Uterus (tissue), 4 donors: Measurements from ENCODE around the gene ACSF2. TPM values are rescaled to one million over a fixed set of nuclear protein-coding genes. Genes with fewer than 3 reads are reported as not detected.

Experiments
- DNase-seq, 2 donors: peaks; one replicate each; pipeline ENCODE4 v3.0.0-alpha.2; 2019 to 2020
- H3K27ac ChIP-seq, 2 donors: fragments of 200-600 bp; sonication (generic); 1 replicate in 1 of 2; 2 replicates in 1 of 2; pipeline ENCODE4 v1.5.1; 2016 to 2018
- H3K27me3 ChIP-seq, 2 donors: fragments of 200-600 bp; sonication (generic); one replicate each; pipeline ENCODE4 v1.5.1; 2018 to 2019; ENCODE audit warnings: control low read depth in 1 of 2
- H3K36me3 ChIP-seq, 2 donors: fragments of 200-600 bp; sonication (generic); one replicate each; pipeline ENCODE4 v1.5.1; 2019; ENCODE audit warnings: control low read depth in 1 of 2
- H3K4me1 ChIP-seq, 2 donors: fragments of 200-600 bp; sonication (generic); one replicate each; pipeline ENCODE4 v1.5.1; 2018 to 2019; ENCODE audit warnings: control low read depth in 1 of 2
- H3K4me3 ChIP-seq, 2 donors: fragments of 200-600 bp; sonication (generic); 1 replicate in 1 of 2; 2 replicates in 1 of 2; pipeline ENCODE4 v1.5.1; 2018 to 2019; ENCODE audit warnings: mild to moderate bottlenecking in 1 of 2
- H3K9me3 ChIP-seq, 2 donors: fragments of 200-600 bp; sonication (generic); one replicate each; pipeline ENCODE4 v1.5.1; 2019; ENCODE audit warnings: control low read depth in 1 of 2
- CTCF ChIP-seq, 4 experiments: fragments of 200-600 bp in 2 of 4; fragments of 450-650 bp in 2 of 4; sonication (generic) in 2 of 4; IDR thresholded peaks; one replicate each; pipeline ENCODE4 v1.5.1; 2016 to 2019; ENCODE audit warnings: antibody characterized with exemption in 4 of 4, mild to moderate bottlenecking in 2 of 4, moderate library complexity in 1 of 4
- POLR2A ChIP-seq, 2 donors: fragments of 450-650 bp; IDR thresholded peaks; one replicate each; pipeline ENCODE4 v1.6.1; 2016; ENCODE audit warnings: antibody characterized with exemption in 2 of 2, mild to moderate bottlenecking in 1 of 2, moderate library complexity in 1 of 2
- intact Hi-C: fragments of 100-400 bp; cut with DNase I; formaldehyde crosslinking; loops from one replicate; pipeline ENCODE4 v1.15.1; 2023; ENCODE audit warnings: low total_unique reads
- total RNA-seq, 4 donors: library from RNA; depleted of rRNA in 3 of 4; stranded (reverse); fragments of >200 nt in 3 of 4; gene quantifications; one replicate each; pipeline versions ENCODE4 v1.1.0 to v1.2.4, GENCODE V29; 2014 to 2023
- donor health status: DM: yes; HTN: yes; CAD: no.

ACSF2 gene
- total RNA-seq, 4 donors from 2014 or later: 16.7 to 60.6 (median 45.7) TPM

- Histone ChIP-seq H3K4me3 (no peak overlapping the region), H3K4me1 (peaks cover 0 to 15% of the 10 kb centered on the region in 2 donors), H3K27ac (no peak overlapping the region), H3K36me3 (no peaks in the 10 kb centered on the region), H3K27me3 (no peaks in the 10 kb centered on the region), H3K9me3 (no peaks in the 10 kb centered on the region)
- DNase-seq: no peak
- TF ChIP-seq POLR2A (IDR thresholded peaks at IDR 0.05): no peak
- no peak for TF ChIP-seq CTCF (IDR thresholded peaks at IDR 0.05)
- intact Hi-C loops: no loop called here
Measured at GRCh38 chr17:50466371-50467113, 40.5 kb downstream of the ACSF2 start.

- Histone ChIP-seq H3K9me3 (no peaks in the 10 kb centered on the region), H3K27me3 (no peaks in the 10 kb centered on the region), H3K4me1 (peaks cover 0 to 15% of the 10 kb centered on the region in 2 donors), H3K36me3 (no peaks in the 10 kb centered on the region), H3K27ac (no peak overlapping the region), H3K4me3 (no peak overlapping the region)
- intact Hi-C loops: no loop called here
- DNase-seq: no peak
- TF ChIP-seq POLR2A (IDR thresholded peaks at IDR 0.05): no peak
- no peak for TF ChIP-seq CTCF (IDR thresholded peaks at IDR 0.05)
Measured at GRCh38 chr17:50467114-50467854, 41.3 kb downstream of the ACSF2 start.

GRCh38 chr17:50467855-50468303, 41.9 kb downstream of the ACSF2 start:
- intact Hi-C loops: no loop called here
- no peak for DNase-seq
- H3K4me3 ChIP-seq: no peak overlapping the region
- H3K9me3 ChIP-seq: no peaks in the 10 kb centered on the region
- H3K27me3 ChIP-seq: no peaks in the 10 kb centered on the region
- peaks cover 0 to 15% of the 10 kb centered on the region in 2 donors for H3K4me1 ChIP-seq
- no peaks in the 10 kb centered on the region for H3K36me3 ChIP-seq
- no peak overlapping the region for H3K27ac ChIP-seq
- TF ChIP-seq CTCF (IDR thresholded peaks at IDR 0.05) (no peak), POLR2A (IDR thresholded peaks at IDR 0.05) (no peak)

- DNase-seq: no peak
- H3K27ac ChIP-seq: no peak within 1 kb of the TSS
- peaks cover 0 to 15% of the 10 kb centered on the region in 2 donors for H3K4me1 ChIP-seq
- peak within 1 kb of the TSS; percentile 18 to 28 for H3K4me3 ChIP-seq
- H3K9me3 ChIP-seq: no peaks in the 10 kb centered on the region
- H3K27me3 ChIP-seq: no peaks in the 10 kb centered on the region
- no peak for TF ChIP-seq CTCF (IDR thresholded peaks at IDR 0.05)
- no peaks in the 10 kb centered on the region for H3K36me3 ChIP-seq
- intact Hi-C loops: no loop called here
Measured at GRCh38 chr17:50468304-50469207, 42.5 kb downstream of the ACSF2 start, which contains the start of gene CHAD. CHAD (minus strand) TSS chr17:50468880; CDS start chr17:50468813, 67 bp downstream.
